SU-DHL-6 (cell line): ENCODE data around the gene INPP4B.

ENCODE experiments used
- H2AFZ ChIP-seq: fragments of 200-600 bp; sonication (generic); 2 replicates; pipeline ENCODE4 v1.6.1; 2014; ENCODE audit warnings: low read depth, mild to moderate bottlenecking, moderate library complexity, mixed read lengths, antibody characterized with exemption, low read length; ENCODE audit not compliant: severe bottlenecking
- H3F3A ChIP-seq: fragments of 200-600 bp; shearing (Covaris generic); 2 replicates; pipeline ENCODE4 v1.6.0; 2016; ENCODE audit warnings: antibody characterized with exemption, mild to moderate bottlenecking; ENCODE audit not compliant: insufficient read depth
- H3K27ac ChIP-seq: fragments of 200-600 bp; sonication (generic); 2 replicates; pipeline ENCODE4 v1.5.1; 2016; ENCODE audit warnings: low read depth, mild to moderate bottlenecking, low read length, moderate library complexity, mixed read lengths
- H3K27me3 ChIP-seq: fragments of 200-600 bp; sonication (generic), shearing (Covaris generic); 2 replicates; pipeline ENCODE4 v1.6.0; 2014; ENCODE audit warnings: mild to moderate bottlenecking, low read length
- H3K36me3 ChIP-seq: fragments of 200-600 bp; sonication (generic); 2 replicates; pipeline ENCODE4 v1.6.1; 2014; ENCODE audit warnings: mild to moderate bottlenecking, low read length, mixed read lengths
- H3K4me2 ChIP-seq: fragments of 300-600, 200-600 bp; shearing (Covaris generic), sonication (generic); 2 replicates; pipeline ENCODE4 v1.6.0; 2014; ENCODE audit warnings: low read length, low read depth, mild to moderate bottlenecking; ENCODE audit not compliant: poor library complexity, severe bottlenecking
- H3K4me3 ChIP-seq: fragments of 200-600 bp; sonication (generic); 2 replicates; pipeline ENCODE4 v1.5.1; 2014; ENCODE audit warnings: antibody characterized with exemption, low read length, mild to moderate bottlenecking, mixed read lengths; ENCODE audit not compliant: insufficient read depth, poor library complexity, severe bottlenecking
- H3K79me2 ChIP-seq: fragments of 200-600 bp; sonication (generic); 2 replicates; pipeline ENCODE4 v1.6.1; 2014; ENCODE audit warnings: mild to moderate bottlenecking, low read length, moderate library complexity; ENCODE audit not compliant: insufficient read depth
- H3K9ac ChIP-seq: fragments of 200-600 bp; sonication (generic); 2 replicates; pipeline ENCODE4 v1.7.0; 2014; ENCODE audit warnings: mild to moderate bottlenecking, low read length
- H3K9me2 ChIP-seq: fragments of 200-600 bp; sonication (generic); replicated peaks from 2 replicates; pipeline ENCODE4 v1.6.1; 2014; ENCODE audit warnings: low read length; ENCODE audit not compliant: insufficient read depth
- H3K9me3 ChIP-seq: fragments of 200-600 bp; sonication (generic); 2 replicates; pipeline ENCODE4 v1.6.1; 2014; ENCODE audit warnings: low read length, mixed read lengths; ENCODE audit not compliant: insufficient read depth
- H4K20me1 ChIP-seq: fragments of 200-600 bp; sonication (generic); 2 replicates; pipeline ENCODE4 v1.6.1; 2014; ENCODE audit warnings: low read depth, mild to moderate bottlenecking, antibody characterized with exemption, low read length, moderate library complexity, mixed read lengths
- CTCF ChIP-seq: fragments of 200-600 bp; sonication (generic); IDR thresholded peaks from one replicate; pipeline ENCODE4 v1.5.1; 2017; ENCODE audit warnings: antibody characterized with exemption, mild to moderate bottlenecking, low read length, moderate library complexity; ENCODE audit not compliant: insufficient read depth, poor library complexity, severe bottlenecking
- EZH2phosphoT487 ChIP-seq: fragments of 200-600 bp; sonication (generic), shearing (Covaris generic); conservative IDR thresholded peaks from 2 replicates; pipeline ENCODE4 v1.6.1; 2018; ENCODE audit warnings: mild to moderate bottlenecking, antibody characterized with exemption, low read length, moderate library complexity, mixed read lengths

INPP4B gene

DNA sequence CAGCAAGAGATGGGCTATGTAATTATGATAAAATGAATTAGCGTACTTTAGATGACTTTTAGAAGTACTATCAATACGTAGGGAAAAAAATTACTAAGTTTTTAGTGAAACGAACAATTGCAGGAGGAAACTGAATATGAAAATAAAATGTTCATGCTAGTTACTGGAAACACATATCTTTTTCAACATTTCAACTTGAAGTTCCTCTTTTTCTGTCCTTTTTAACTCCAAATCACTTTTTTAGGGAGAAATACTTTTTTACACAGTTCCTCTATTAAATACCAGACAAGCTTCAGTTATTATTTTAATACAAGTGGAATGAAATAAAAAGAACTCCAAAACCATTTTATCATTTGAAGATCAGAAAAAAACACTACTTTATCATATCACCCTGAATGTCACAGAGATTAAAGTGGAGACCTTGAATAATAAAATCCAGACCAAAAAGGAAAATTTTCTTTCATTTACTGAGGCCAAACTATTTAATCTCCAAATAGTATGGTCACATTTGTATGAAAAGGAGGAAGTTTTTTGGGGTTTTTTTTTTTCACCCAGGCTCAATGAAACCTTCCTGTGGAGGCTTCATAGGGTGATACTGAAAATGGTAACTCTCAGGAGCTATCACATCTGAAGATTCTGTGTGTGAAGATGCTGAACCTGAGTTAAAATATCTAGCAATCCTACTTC lies 306.2 kb downstream of the INPP4B start:
- Histone ChIP-seq H3K9me3 (no peaks in the 10 kb centered on the region), H3K27ac (no peak overlapping the region), H3K9me2 (no peaks in the 10 kb centered on the region), H3F3A (no peaks in the 10 kb centered on the region), H3K4me2 (no peak overlapping the region), H3K27me3 (no peaks in the 10 kb centered on the region), H2AFZ (no peak overlapping the region), H3K4me3 (no peak overlapping the region), H3K36me3 (no peaks in the 10 kb centered on the region), H3K9ac (no peak overlapping the region), H4K20me1 (no peaks in the 10 kb centered on the region), H3K79me2 (no peaks in the 10 kb centered on the region)
- no peak for TF ChIP-seq CTCF
- TF ChIP-seq EZH2phosphoT487 = no peak

- TF ChIP-seq EZH2phosphoT487 = no peak
- TF ChIP-seq CTCF = no peak
- Histone ChIP-seq H2AFZ (no peak overlapping the region), H3K27ac (no peak overlapping the region), H3K27me3 (no peaks in the 10 kb centered on the region), H3K36me3 (no peaks in the 10 kb centered on the region), H3K9ac (no peak overlapping the region), H3K9me2 (no peaks in the 10 kb centered on the region), H3K79me2 (no peaks in the 10 kb centered on the region), H3K9me3 (no peaks in the 10 kb centered on the region), H4K20me1 (no peaks in the 10 kb centered on the region), H3F3A (no peaks in the 10 kb centered on the region), H3K4me3 (no peak overlapping the region), H3K4me2 (no peak overlapping the region)
Observed at GRCh38 chr4:142535009-142535408, 311.1 kb downstream of the INPP4B start.

DNA sequence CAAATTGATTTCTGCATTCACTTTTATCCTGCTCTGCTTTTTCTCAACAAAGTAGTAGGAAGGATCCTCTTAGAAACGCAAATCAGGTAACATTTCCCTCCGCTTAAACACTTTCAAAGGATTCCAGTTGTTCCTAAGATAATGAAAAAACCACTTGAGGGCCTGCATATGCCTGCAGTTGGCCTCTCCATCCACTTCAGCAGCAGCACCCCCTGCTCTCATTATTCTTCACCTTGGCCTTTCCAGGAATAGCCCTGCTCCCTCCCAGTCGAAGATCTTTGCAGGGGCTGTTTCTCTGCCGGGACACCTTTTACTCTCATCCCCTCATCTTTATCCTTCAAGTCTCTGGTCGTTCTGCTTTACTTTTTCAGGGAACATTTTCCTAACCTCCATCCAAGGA lies 314.0 kb downstream of the INPP4B start:
- no peaks in the 10 kb centered on the region for H3F3A ChIP-seq
- no peaks in the 10 kb centered on the region for H3K79me2 ChIP-seq
- H3K36me3 ChIP-seq = no peaks in the 10 kb centered on the region
- H3K4me3 ChIP-seq = no peak overlapping the region
- no peaks in the 10 kb centered on the region for H3K9me2 ChIP-seq
- no peak overlapping the region for H2AFZ ChIP-seq
- H3K9ac ChIP-seq = no peak overlapping the region
- H3K4me2 ChIP-seq = no peak overlapping the region
- no peak for TF ChIP-seq EZH2phosphoT487
- no peak for TF ChIP-seq CTCF
- H3K27ac ChIP-seq = no peak overlapping the region
- H4K20me1 ChIP-seq = no peaks in the 10 kb centered on the region
- H3K27me3 ChIP-seq = no peaks in the 10 kb centered on the region
- no peaks in the 10 kb centered on the region for H3K9me3 ChIP-seq
